K562 (cell line): Measurements from ENCODE around the gene IGFBP4. TPM values are rescaled to one million over a fixed set of nuclear protein-coding genes. Genes with fewer than 3 reads are reported as not detected.

ENCODE experiments used
- ATAC-seq: fragments of 200-7000 bp; cut with Tn5 transposase; 3 replicates; pipeline ENCODE4 v1.9.1; 2020; ENCODE audit warnings: moderate library complexity
- BruUV-seq: library from RNA; stranded (reverse); fragments of 400-500 nt; replicated peaks from 2 replicates; lab custom pipeline; 2021; lab: Mats Ljungman, UMichigan
- CTCF ChIA-PET: fragments of 300-600 bp; formaldehyde crosslinking; extraction: SDS; loops from one replicate; lab custom pipeline; 2021; ENCODE audit warnings: low intra/inter-chr PET ratio; lab: Yijun Ruan, JAX
- POLR2A ChIA-PET: fragments of 300-600, 350-650 bp; sonication (Branson Sonifier 250); formaldehyde crosslinking; extraction: SDS; loops from one replicate; lab custom pipeline; 2021; ENCODE audit warnings: antibody characterized with exemption, inconsistent platforms; lab: Yijun Ruan, JAX
- DNase-seq, 4 experiments: peaks; one replicate each; pipeline versions ENCODE4 v3.0.0 to v3.0.0-alpha.2; 2011 to 2018; ENCODE audit warnings: low spot score in 3 of 4, mixed read lengths in 3 of 4; ENCODE audit errors: extremely low read depth in 1 of 4
- FAIRE-seq: peaks from 2 replicates; lab custom pipeline; 2011; peaks lifted over from hg19 to GRCh38; lab: Jason Lieb, UNC
- H2AFZ ChIP-seq: 2 replicates; pipeline ENCODE4 v1.6.0; 2011; ENCODE audit warnings: low read depth, low read length, control low read depth, inconsistent platforms
- H3K27ac ChIP-seq: fragments of 200-600 bp; 3 replicates; pipeline ENCODE4 v1.8.0; 2011; ENCODE audit warnings: low read depth, mild to moderate bottlenecking, control low read depth, inconsistent platforms, low read length, moderate library complexity, mixed read lengths; ENCODE audit errors: extremely low read depth
- H3K27me3 ChIP-seq, 2 experiments: fragments of 300-600 bp in 1 of 2; 2 replicates in 1 of 2; 3 replicates in 1 of 2; pipeline versions ENCODE4 v1.6.0 to v1.8.0; 2011; ENCODE audit warnings: inconsistent platforms in 2 of 2, low read length in 2 of 2, mild to moderate bottlenecking in 1 of 2, mixed read lengths in 1 of 2, moderate library complexity in 1 of 2; ENCODE audit not compliant: control insufficient read depth in 2 of 2, insufficient read depth in 2 of 2
- H3K36me3 ChIP-seq: fragments of 300-600 bp; 3 replicates; pipeline ENCODE4 v1.8.0; 2011; ENCODE audit warnings: mild to moderate bottlenecking, low read length, inconsistent platforms; ENCODE audit not compliant: control insufficient read depth, insufficient read depth
- H3K4me1 ChIP-seq, 2 experiments: fragments of 200-600 bp in 1 of 2; replicated peaks in 1 of 2; 2 replicates in 1 of 2; 3 replicates in 1 of 2; pipeline versions ENCODE4 v1.5.1 to v1.8.0; 2011; ENCODE audit warnings: inconsistent platforms in 2 of 2, low read length in 2 of 2, mild to moderate bottlenecking in 1 of 2, mixed read lengths in 1 of 2, moderate library complexity in 1 of 2; ENCODE audit not compliant: control insufficient read depth in 2 of 2, insufficient read depth in 2 of 2
- H3K4me2 ChIP-seq: 2 replicates; pipeline ENCODE4 v1.6.1; 2011; ENCODE audit warnings: low read length, control low read depth, inconsistent platforms, mixed read lengths; ENCODE audit not compliant: insufficient read depth
- H3K4me3 ChIP-seq: fragments of 200-600 bp; sonication (generic), shearing (Covaris generic); 2 replicates; pipeline ENCODE4 v1.5.1; 2016; ENCODE audit warnings: control low read depth, inconsistent platforms
- H3K79me2 ChIP-seq: fragments of 200-600 bp; 3 replicates; pipeline ENCODE4 v1.8.0; 2011; ENCODE audit warnings: low read length, inconsistent platforms; ENCODE audit not compliant: control insufficient read depth, insufficient read depth
- H3K9ac ChIP-seq, 2 experiments: 2 replicates each; pipeline versions ENCODE4 v1.6.0 to v1.6.1; 2011; ENCODE audit warnings: low read depth in 2 of 2, low read length in 2 of 2, control low read depth in 1 of 2, inconsistent platforms in 1 of 2, mild to moderate bottlenecking in 1 of 2, mixed read lengths in 1 of 2; ENCODE audit not compliant: insufficient read depth in 1 of 2
- H3K9me1 ChIP-seq: one replicate; pipeline ENCODE4 v1.6.0; 2011; ENCODE audit warnings: inconsistent platforms, mild to moderate bottlenecking, low read length, moderate library complexity; ENCODE audit not compliant: control insufficient read depth, insufficient read depth
- H3K9me3 ChIP-seq: replicated peaks from 2 replicates; pipeline ENCODE4 v1.5.1; 2011; ENCODE audit warnings: low read depth, low read length, inconsistent platforms; ENCODE audit not compliant: control insufficient read depth, insufficient read depth
- H4K20me1 ChIP-seq: replicated peaks from 2 replicates; pipeline ENCODE4 v1.6.1; 2011; ENCODE audit warnings: low read length, inconsistent platforms, mixed read lengths; ENCODE audit not compliant: control insufficient read depth, insufficient read depth
- HNRNPH1 ChIP-seq: fragments of 200-400 bp; formaldehyde crosslinking; optimal IDR thresholded peaks from 2 replicates; pipeline ENCODE3; 2017; ENCODE audit warnings: low read depth, mild to moderate bottlenecking, low read length, moderate library complexity
- RREB1 ChIP-seq: fragments of 250-450 bp; sonication (Bioruptor Pico); IDR thresholded peaks from 2 replicates; pipeline ENCODE4 v1.4.0; 2020
- THAP12 ChIP-seq: fragments of 250-450 bp; sonication (Bioruptor Pico); IDR thresholded peaks from 2 replicates; pipeline ENCODE4 v1.9.0; 2021; ENCODE audit warnings: mild to moderate bottlenecking, inconsistent platforms
- ZNF445 ChIP-seq: fragments of 250-450 bp; sonication (Bioruptor Pico); IDR thresholded peaks from 2 replicates; pipeline ENCODE4 v1.4.0; 2020; ENCODE audit warnings: low read depth, mild to moderate bottlenecking, moderate library complexity
- WGBS: fragments of 100-300 bp; shearing (Covaris generic); methylation state at CpG from one replicate; pipeline ENCODE4 v1.1.6; 2016; ENCODE audit warnings: low coverage, mixed read lengths; ENCODE audit not compliant: insufficient coverage; ENCODE audit errors: missing lambda C conversion rate; 5-methylcytosine and 5-hydroxymethylcytosine counted together
- in situ Hi-C: fragments of 300-500 bp; cut with MboI; formaldehyde crosslinking; loops from 4 replicates; pipeline ENCODE4 v1.15.0; 2018; ENCODE audit warnings: inconsistent platforms, mixed read lengths
- intact Hi-C: fragments of 100-400 bp; cut with micrococcal nuclease; formaldehyde crosslinking; loops from 2 replicates; pipeline ENCODE4 v1.14.2; 2022
- polyA plus RNA-seq, 8 experiments: library from polyadenylated mRNA; depleted of rRNA in 4 of 8; stranded (reverse) in 5 of 8; unstranded in 3 of 8; fragments of >200 nt; fragmentation: Nextera tagmentation in 2 of 8; fragmentation: Illumina TruSeq in 1 of 8; extraction: Ambion mirVana in 2 of 8; extraction: Trizol in 1 of 8; gene quantifications; 2 replicates each; pipeline versions ENCODE4 v1.2.1 to v1.2.3, GENCODE V29; 2011 to 2014; ENCODE audit warnings: inconsistent platforms in 1 of 8, missing spikeins in 1 of 8
- total RNA-seq, 7 experiments: library from RNA; depleted of rRNA in 6 of 7; stranded (reverse); fragments of >200 nt in 6 of 7; fragmentation: Illumina TruSeq in 2 of 7; extraction: Trizol in 2 of 7; gene quantifications; 2 replicates each; pipeline versions ENCODE4 v1.2.1 to v1.2.3, GENCODE V29; 2011 to 2021; ENCODE audit warnings: low replicate concordance in 1 of 7

IGFBP4 gene
- total and polyA plus RNA-seq, 9 of the 15 experiments (the other 6 are each of a cell fraction or from before 2014, with no cell fraction given): 8.8 to 99.8 (median 18.6) TPM

- ChIA-PET CTCF (no interaction called here), POLR2A (interaction anchor here (0.5 to 1.6 kb wide), 2 partner anchors 12 to 211 kb away, joined by 3 read pairs; no protein-coding TSS in a partner anchor)
- Histone ChIP-seq H4K20me1 (no peaks in the 10 kb centered on the region), H3K9me3 (no peaks in the 10 kb centered on the region), H3K4me2 (no peak overlapping the region), H3K9me1 (peaks cover 4% of the 10 kb centered on the region), H3K36me3 (no peaks in the 10 kb centered on the region), H3K27ac (no peak overlapping the region), H3K27me3 (no peaks in the 10 kb centered on the region; a peak in 1 of 5 replicates), H3K79me2 (no peaks in the 10 kb centered on the region), H2AFZ (no peak overlapping the region), H3K4me3 (no peak overlapping the region), H3K9ac (no peak overlapping the region; a peak in 1 of 4 replicates), H3K4me1 (peaks cover 0 to 13% of the 10 kb centered on the region in 2 experiments; a peak in 2 of 5 replicates)
- FAIRE-seq: no peak
- no peak for DNase-seq
- TF ChIP-seq RREB1 (CRISPR knock-in tag) (no peak), THAP12 (no peak), HNRNPH1 (no peak), ZNF445 (no peak)
- no TSS peak for BruUV-seq
- in situ Hi-C loops: no loop called here
- no peak for ATAC-seq
- intact Hi-C loops: no loop called here
- WGBS: 82% methylated on average over 9 of the region's 10 CpGs
Measured at GRCh38 chr17:40500709-40501108, 57.5 kb downstream of the IGFBP4 start.
